Measurements from ENCODE around the gene EEFSEC. TPM values are rescaled to one million over a fixed set of nuclear protein-coding genes. Genes with fewer than 3 reads are reported as not detected.

EEFSEC gene
- total RNA-seq, 1 donor from 2014 or later = 12.2 TPM

GRCh38 chr3:128182656-128183055 is 29.4 kb downstream of the EEFSEC start:
- H3K36me3 Mint-ChIP-seq (ENCODE audit: low read depth) = peaks cover 2% of the 10 kb centered on the region
- H3K27me3 Mint-ChIP-seq (ENCODE audit: low read depth) = no peaks in the 10 kb centered on the region
- no peaks in the 10 kb centered on the region for H3K9me3 Mint-ChIP-seq (ENCODE audit: low read depth)
- no peak overlapping the region for H3K4me3 Mint-ChIP-seq (ENCODE audit: unreplicated experiment)
- H3K4me1 Mint-ChIP-seq (ENCODE audit: low read depth) = peaks cover 22% of the 10 kb centered on the region
- no peak for TF ChIP-seq CTCF (IDR thresholded peaks at IDR 0.05)
- H3K27ac Mint-ChIP-seq (ENCODE audit: unreplicated experiment) = no peak overlapping the region
- DNase-seq (ENCODE audit: low spot score) = no peak

- DNase-seq (ENCODE audit: low spot score) = no peak
- Mint-ChIP-seq H3K4me1 (ENCODE audit: low read depth) (peaks cover 18% of the 10 kb centered on the region), H3K36me3 (ENCODE audit: low read depth) (peaks cover 2% of the 10 kb centered on the region), H3K4me3 (ENCODE audit: unreplicated experiment) (no peak overlapping the region), H3K9me3 (ENCODE audit: low read depth) (no peaks in the 10 kb centered on the region), H3K27ac (ENCODE audit: unreplicated experiment) (no peak overlapping the region), H3K27me3 (ENCODE audit: low read depth) (no peaks in the 10 kb centered on the region)
- no peak for TF ChIP-seq CTCF (IDR thresholded peaks at IDR 0.05)
Measured at GRCh38 chr3:128185630-128186447, 32.6 kb downstream of the EEFSEC start.

- Mint-ChIP-seq H3K27me3 (ENCODE audit: low read depth) (no peaks in the 10 kb centered on the region), H3K9me3 (ENCODE audit: low read depth) (no peaks in the 10 kb centered on the region), H3K4me1 (ENCODE audit: low read depth) (peaks cover 13% of the 10 kb centered on the region), H3K4me3 (ENCODE audit: unreplicated experiment) (no peak overlapping the region), H3K36me3 (ENCODE audit: low read depth) (peaks cover 2% of the 10 kb centered on the region), H3K27ac (ENCODE audit: unreplicated experiment) (no peak overlapping the region)
- TF ChIP-seq CTCF (IDR thresholded peaks at IDR 0.05) = no peak
- DNase-seq (ENCODE audit: low spot score) = no peak
Measured at GRCh38 chr3:128187495-128187894, 34.2 kb downstream of the EEFSEC start.

GRCh38 chr3:128188326-128188725 is 35.0 kb downstream of the EEFSEC start:
- Mint-ChIP-seq H3K9me3 (ENCODE audit: low read depth) (no peaks in the 10 kb centered on the region), H3K27me3 (ENCODE audit: low read depth) (no peaks in the 10 kb centered on the region), H3K4me3 (ENCODE audit: unreplicated experiment) (no peak overlapping the region), H3K36me3 (ENCODE audit: low read depth) (peaks cover 2% of the 10 kb centered on the region), H3K27ac (ENCODE audit: unreplicated experiment) (no peak overlapping the region), H3K4me1 (ENCODE audit: low read depth) (peaks cover 13% of the 10 kb centered on the region)
- TF ChIP-seq CTCF (IDR thresholded peaks at IDR 0.05) = no peak
- DNase-seq (ENCODE audit: low spot score) = no peak

GRCh38 chr3:128188956-128189355 is 35.7 kb downstream of the EEFSEC start:
- Mint-ChIP-seq H3K27ac (ENCODE audit: unreplicated experiment) (no peak overlapping the region), H3K4me1 (ENCODE audit: low read depth) (peaks cover 13% of the 10 kb centered on the region), H3K4me3 (ENCODE audit: unreplicated experiment) (no peak overlapping the region), H3K36me3 (ENCODE audit: low read depth) (peaks cover 2% of the 10 kb centered on the region), H3K9me3 (ENCODE audit: low read depth) (no peaks in the 10 kb centered on the region), H3K27me3 (ENCODE audit: low read depth) (no peaks in the 10 kb centered on the region)
- DNase-seq (ENCODE audit: low spot score) = no peak
- no peak for TF ChIP-seq CTCF (IDR thresholded peaks at IDR 0.05)

Data from chondrocyte (in vitro differentiated cells).